PC-9 (cell line): ENCODE results near the gene EYA4. TPM values are rescaled to one million over a fixed set of nuclear protein-coding genes. Genes with fewer than 3 reads are reported as not detected.

ENCODE experiments used
- BruUV-seq: library from RNA; stranded (reverse); fragments of 400-500 nt; replicated peaks from 2 replicates; lab custom pipeline; 2021; lab: Mats Ljungman, UMichigan
- CTCF ChIA-PET: fragments of 300-600 bp; sonication (Branson Sonifier 250); formaldehyde crosslinking; loops from one replicate; lab custom pipeline; 2022; ENCODE audit warnings: antibody characterized with exemption; lab: Charles Lee
- POLR2A ChIA-PET: fragments of 300-600 bp; sonication (Branson Sonifier 250); formaldehyde crosslinking; loops from one replicate; lab custom pipeline; 2022; ENCODE audit warnings: antibody characterized with exemption; ENCODE audit not compliant: unreplicated experiment; lab: Charles Lee
- DNase-seq, 2 experiments: peaks; one replicate each; pipeline versions ENCODE4 v3.0.0 to v3.0.0-alpha.2; 2015 to 2022; ENCODE audit warnings: mixed read lengths in 1 of 2
- H2AFZ ChIP-seq: fragments of 200-600 bp; sonication (generic); 2 replicates; pipeline ENCODE4 v1.8.1; 2017; ENCODE audit warnings: antibody characterized with exemption
- H3F3A ChIP-seq: fragments of 200-600 bp; sonication (generic); 2 replicates; pipeline ENCODE4 v1.8.1; 2017; ENCODE audit warnings: antibody characterized with exemption, mild to moderate bottlenecking, low read depth; ENCODE audit not compliant: insufficient read depth
- H3K27ac ChIP-seq: fragments of 200-600 bp; sonication (generic); 2 replicates; pipeline ENCODE4 v1.6.1; 2016; ENCODE audit warnings: mixed run types
- H3K27me3 ChIP-seq: fragments of 200-600 bp; sonication (generic); 2 replicates; pipeline ENCODE4 v1.6.1; 2016; ENCODE audit warnings: low read depth, mixed run types; ENCODE audit not compliant: insufficient read depth
- H3K36me3 ChIP-seq: fragments of 200-600 bp; sonication (generic); 2 replicates; pipeline ENCODE4 v1.6.1; 2016; ENCODE audit warnings: low read depth, mixed run types
- H3K4me1 ChIP-seq: fragments of 200-600 bp; sonication (generic); replicated peaks from 2 replicates; pipeline ENCODE4 v1.6.1; 2016; ENCODE audit warnings: mixed run types; ENCODE audit not compliant: insufficient read depth
- H3K4me2 ChIP-seq: fragments of 200-600 bp; sonication (generic); 2 replicates; pipeline ENCODE4 v1.6.1; 2017; ENCODE audit warnings: mixed run types
- H3K4me3 ChIP-seq: fragments of 200-600 bp; sonication (generic); 2 replicates; pipeline ENCODE4 v1.6.1; 2016; ENCODE audit warnings: mixed run types
- H3K79me2 ChIP-seq: fragments of 200-600 bp; sonication (generic); 2 replicates; pipeline ENCODE4 v1.6.1; 2017; ENCODE audit warnings: low read depth, mixed run types
- H3K9me2 ChIP-seq: fragments of 200-600 bp; sonication (generic); 2 replicates; pipeline ENCODE4 v1.8.1; 2017; ENCODE audit warnings: mild to moderate bottlenecking; ENCODE audit not compliant: insufficient read depth
- H3K9me3 ChIP-seq: fragments of 200-600 bp; sonication (generic); 2 replicates; pipeline ENCODE4 v1.8.1; 2016; ENCODE audit warnings: low read depth; ENCODE audit not compliant: insufficient read depth
- H4K20me1 ChIP-seq: fragments of 200-600 bp; sonication (generic); 2 replicates; pipeline ENCODE4 v1.8.1; 2017; ENCODE audit not compliant: insufficient read depth
- EZH2 ChIP-seq: fragments of 200-600 bp; sonication (generic); IDR thresholded peaks from 2 replicates; pipeline ENCODE4 v1.8.0; 2017; ENCODE audit warnings: antibody characterized with exemption, low read depth
- intact Hi-C: fragments of 100-400 bp; cut with micrococcal nuclease; formaldehyde crosslinking; loops from one replicate; pipeline ENCODE4 v1.10.0; 2022; ENCODE audit not compliant: unreplicated experiment
- total RNA-seq: library from RNA; stranded (reverse); gene quantifications from 2 replicates; pipeline ENCODE4 v1.2.3, GENCODE V29; 2021
- TF ChIP-seq, protein P1 (sequence below): fragments of 200-600 bp; sonication (generic); conservative IDR thresholded peaks from 2 replicates; pipeline ENCODE4 v1.6.1; 2017; ENCODE audit warnings: mixed run types, antibody characterized with exemption, mild to moderate bottlenecking, moderate library complexity

The EYA4 gene
- total RNA-seq, 1 experiment from 2014 or later: 9.8 TPM

DNA sequence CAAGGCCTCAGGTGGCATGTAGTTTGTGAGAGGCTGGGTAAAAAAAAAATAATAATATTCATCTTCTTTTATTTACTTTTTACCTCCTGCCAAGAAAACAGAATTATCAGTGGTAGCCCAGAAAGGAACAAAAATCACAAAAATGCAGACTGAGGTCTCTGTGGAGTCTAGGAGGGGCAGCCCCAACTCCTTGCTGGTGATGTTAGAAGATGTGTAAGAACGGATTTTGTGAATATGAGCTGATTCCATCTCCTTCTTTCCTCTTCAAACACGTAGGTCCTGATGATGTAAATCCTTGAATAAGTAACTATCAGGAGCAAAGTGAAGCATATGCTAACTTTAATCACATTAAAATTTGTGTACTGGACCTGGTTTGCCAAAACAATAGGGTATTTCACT is 226.8 kb downstream of the EYA4 start:
- no peak overlapping the region for H3K4me3 ChIP-seq
- ChIA-PET POLR2A (no interaction called here), CTCF (no interaction called here)

DNA sequence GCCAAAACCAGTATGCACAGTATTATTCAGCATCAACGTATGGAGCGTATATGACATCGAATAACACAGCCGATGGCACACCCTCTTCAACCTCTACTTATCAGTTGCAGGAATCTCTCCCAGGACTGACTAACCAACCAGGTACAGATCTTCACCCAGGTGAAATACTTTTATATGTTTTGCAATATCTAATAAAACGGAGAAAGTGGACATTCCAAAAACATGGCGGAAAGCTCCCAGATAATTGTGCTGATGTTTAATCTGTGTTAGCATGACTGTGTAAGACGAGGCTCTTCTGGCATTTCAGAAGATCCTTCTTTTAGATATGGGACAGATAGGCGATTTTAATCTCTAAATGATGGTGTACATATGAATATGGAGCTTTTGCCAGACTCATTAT is 227.4 kb downstream of the EYA4 start:
- Histone ChIP-seq H3K27me3 (no peaks in the 10 kb centered on the region), H3K79me2 (no peaks in the 10 kb centered on the region), H3K4me2 (no peak overlapping the region), H3K4me3 (no peak overlapping the region), H3K36me3 (no peaks in the 10 kb centered on the region), H3K9me2 (no peaks in the 10 kb centered on the region), H3K9me3 (no peaks in the 10 kb centered on the region), H2AFZ (no peak overlapping the region), H3K27ac (no peak overlapping the region), H3K4me1 (no peaks in the 10 kb centered on the region; the same call in 1 of the 2 replicates), H4K20me1 (no peaks in the 10 kb centered on the region), H3F3A (no peaks in the 10 kb centered on the region)
- TF ChIP-seq EZH2: no peak
- BruUV-seq: no TSS peak
- DNase-seq: no peak
- CTCF ChIA-PET: no interaction called here
- POLR2A ChIA-PET: no interaction called here
- intact Hi-C loops: no loop called here

More for the DNA sequence above, 226.8 kb downstream of the EYA4 start:
- Histone ChIP-seq H2AFZ (no peak overlapping the region), H3K27ac (no peak overlapping the region), H3F3A (no peaks in the 10 kb centered on the region), H3K4me2 (no peak overlapping the region), H3K36me3 (no peaks in the 10 kb centered on the region), H3K9me3 (no peaks in the 10 kb centered on the region), H3K4me1 (no peaks in the 10 kb centered on the region; the same call in 1 of the 2 replicates), H3K9me2 (no peaks in the 10 kb centered on the region), H4K20me1 (no peaks in the 10 kb centered on the region), H3K79me2 (no peaks in the 10 kb centered on the region), H3K27me3 (no peaks in the 10 kb centered on the region)
- no peak for DNase-seq
- no peak for TF ChIP-seq EZH2
- TF ChIP-seq, protein P1, sequence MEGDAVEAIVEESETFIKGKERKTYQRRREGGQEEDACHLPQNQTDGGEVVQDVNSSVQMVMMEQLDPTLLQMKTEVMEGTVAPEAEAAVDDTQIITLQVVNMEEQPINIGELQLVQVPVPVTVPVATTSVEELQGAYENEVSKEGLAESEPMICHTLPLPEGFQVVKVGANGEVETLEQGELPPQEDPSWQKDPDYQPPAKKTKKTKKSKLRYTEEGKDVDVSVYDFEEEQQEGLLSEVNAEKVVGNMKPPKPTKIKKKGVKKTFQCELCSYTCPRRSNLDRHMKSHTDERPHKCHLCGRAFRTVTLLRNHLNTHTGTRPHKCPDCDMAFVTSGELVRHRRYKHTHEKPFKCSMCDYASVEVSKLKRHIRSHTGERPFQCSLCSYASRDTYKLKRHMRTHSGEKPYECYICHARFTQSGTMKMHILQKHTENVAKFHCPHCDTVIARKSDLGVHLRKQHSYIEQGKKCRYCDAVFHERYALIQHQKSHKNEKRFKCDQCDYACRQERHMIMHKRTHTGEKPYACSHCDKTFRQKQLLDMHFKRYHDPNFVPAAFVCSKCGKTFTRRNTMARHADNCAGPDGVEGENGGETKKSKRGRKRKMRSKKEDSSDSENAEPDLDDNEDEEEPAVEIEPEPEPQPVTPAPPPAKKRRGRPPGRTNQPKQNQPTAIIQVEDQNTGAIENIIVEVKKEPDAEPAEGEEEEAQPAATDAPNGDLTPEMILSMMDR: no peak
- intact Hi-C loops: no loop called here
- no TSS peak for BruUV-seq

DNA sequence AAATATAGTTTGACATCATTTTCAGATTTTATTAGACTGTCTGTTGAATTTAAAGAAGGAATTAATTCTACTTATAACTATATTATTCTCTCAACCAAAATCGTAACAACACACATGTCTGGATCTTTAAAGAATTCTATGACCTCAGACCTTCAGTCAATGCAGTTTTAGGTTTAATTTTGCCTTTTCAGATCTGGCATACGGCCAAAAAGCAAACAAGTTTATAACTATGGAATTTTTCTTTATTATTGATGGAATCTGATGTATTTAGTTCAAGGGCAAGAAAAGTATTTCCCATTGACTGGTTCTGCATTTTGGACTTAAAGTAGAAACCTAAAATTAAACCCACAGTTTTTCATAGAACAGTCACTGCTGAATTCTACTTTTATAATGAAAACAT is 233.4 kb downstream of the EYA4 start:
- Histone ChIP-seq H3K4me3 (no peak overlapping the region), H3K4me1 (no peaks in the 10 kb centered on the region), H3K27me3 (no peaks in the 10 kb centered on the region), H3K9me3 (0 out of 2 replicates have a peak, but pooled peaks cover 4% of the 10 kb centered on the region), H3K9me2 (no peaks in the 10 kb centered on the region), H4K20me1 (no peaks in the 10 kb centered on the region), H3K36me3 (no peaks in the 10 kb centered on the region), H3F3A (no peaks in the 10 kb centered on the region), H3K27ac (no peak overlapping the region), H3K79me2 (no peaks in the 10 kb centered on the region), H3K4me2 (no peak overlapping the region), H2AFZ (no peak overlapping the region)
- TF ChIP-seq EZH2: no peak
- TF ChIP-seq, protein P1: no peak
- intact Hi-C loops: no loop called here
- CTCF ChIA-PET: no interaction called here
- no peak for DNase-seq
- POLR2A ChIA-PET: no interaction called here
- BruUV-seq: no TSS peak

DNA sequence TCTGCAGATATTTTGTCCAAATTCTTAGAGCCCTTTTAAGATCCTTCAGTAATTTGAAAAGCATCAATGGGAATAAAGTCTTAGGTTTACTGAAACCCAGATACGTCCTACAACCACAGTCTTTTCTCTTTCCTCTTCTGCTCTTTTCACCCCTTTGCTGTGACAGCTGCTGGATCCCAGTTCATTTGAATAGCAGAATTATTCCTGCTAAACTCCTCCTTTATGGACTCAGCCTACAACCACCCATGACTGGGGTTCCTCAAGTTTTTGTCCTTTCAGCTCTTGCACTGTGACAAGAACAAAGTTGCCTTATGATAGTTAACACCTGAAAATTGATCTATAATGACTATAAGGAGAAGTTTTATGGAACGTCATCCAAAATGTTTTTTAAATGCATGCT is 237.5 kb downstream of the EYA4 start:
- no peaks in the 10 kb centered on the region for H3K79me2 ChIP-seq
- H3K9me3 ChIP-seq: 0 out of 2 replicates have a peak, but pooled peaks cover 4% of the 10 kb centered on the region
- DNase-seq: no peak
- CTCF ChIA-PET: no interaction called here
- TF ChIP-seq EZH2: no peak
- TF ChIP-seq, protein P1: no peak
- no peaks in the 10 kb centered on the region for H3K36me3 ChIP-seq
- no peaks in the 10 kb centered on the region for H3K9me2 ChIP-seq
- BruUV-seq: no TSS peak
- H4K20me1 ChIP-seq: no peaks in the 10 kb centered on the region
- no peaks in the 10 kb centered on the region for H3K4me1 ChIP-seq
- H3K4me3 ChIP-seq: no peak overlapping the region
- H3K27ac ChIP-seq: no peak overlapping the region
- no peak overlapping the region for H3K4me2 ChIP-seq
- H2AFZ ChIP-seq: no peak overlapping the region
- no peaks in the 10 kb centered on the region for H3K27me3 ChIP-seq
- POLR2A ChIA-PET: no interaction called here
- no peaks in the 10 kb centered on the region for H3F3A ChIP-seq
- intact Hi-C loops: no loop called here
